PFSK-1 (cell line): ENCODE results near the gene CALML6.

Experiments used
- POLR2AphosphoS5 ChIP-seq: IDR thresholded peaks from 2 replicates; pipeline ENCODE4 v1.6.1; 2012; ENCODE audit warnings: low read depth, mild to moderate bottlenecking, control low read depth, low read length, moderate library complexity
- REST ChIP-seq, 2 experiments: IDR thresholded peaks; 2 replicates each; pipeline versions ENCODE4 v1.6.1 to v1.8.0; 2011 to 2012; ENCODE audit warnings: low read depth in 2 of 2, low read length in 2 of 2, control low read depth in 1 of 2, inconsistent platforms in 1 of 2, mild to moderate bottlenecking in 1 of 2, moderate library complexity in 1 of 2; ENCODE audit not compliant: insufficient read depth in 1 of 2
- SIN3A ChIP-seq: IDR thresholded peaks from 2 replicates; pipeline ENCODE4 v1.6.1; 2012; ENCODE audit warnings: mild to moderate bottlenecking, low read length, moderate library complexity, borderline replicate concordance; ENCODE audit not compliant: insufficient read depth

- TF ChIP-seq POLR2AphosphoS5 = no peak
- no peak for TF ChIP-seq REST (IDR thresholded peaks at IDR 0.05; ENCODE audit: insufficient read depth in 1 of 2, low read depth in 2 of 2, low read length in 2 of 2)
- no peak for TF ChIP-seq SIN3A
Measured at GRCh38 chr1:1916851-1917251, 1.8 kb downstream of the CALML6 start.
